ENCODE data around the gene HTRA3.

Gene HTRA3

DNA sequence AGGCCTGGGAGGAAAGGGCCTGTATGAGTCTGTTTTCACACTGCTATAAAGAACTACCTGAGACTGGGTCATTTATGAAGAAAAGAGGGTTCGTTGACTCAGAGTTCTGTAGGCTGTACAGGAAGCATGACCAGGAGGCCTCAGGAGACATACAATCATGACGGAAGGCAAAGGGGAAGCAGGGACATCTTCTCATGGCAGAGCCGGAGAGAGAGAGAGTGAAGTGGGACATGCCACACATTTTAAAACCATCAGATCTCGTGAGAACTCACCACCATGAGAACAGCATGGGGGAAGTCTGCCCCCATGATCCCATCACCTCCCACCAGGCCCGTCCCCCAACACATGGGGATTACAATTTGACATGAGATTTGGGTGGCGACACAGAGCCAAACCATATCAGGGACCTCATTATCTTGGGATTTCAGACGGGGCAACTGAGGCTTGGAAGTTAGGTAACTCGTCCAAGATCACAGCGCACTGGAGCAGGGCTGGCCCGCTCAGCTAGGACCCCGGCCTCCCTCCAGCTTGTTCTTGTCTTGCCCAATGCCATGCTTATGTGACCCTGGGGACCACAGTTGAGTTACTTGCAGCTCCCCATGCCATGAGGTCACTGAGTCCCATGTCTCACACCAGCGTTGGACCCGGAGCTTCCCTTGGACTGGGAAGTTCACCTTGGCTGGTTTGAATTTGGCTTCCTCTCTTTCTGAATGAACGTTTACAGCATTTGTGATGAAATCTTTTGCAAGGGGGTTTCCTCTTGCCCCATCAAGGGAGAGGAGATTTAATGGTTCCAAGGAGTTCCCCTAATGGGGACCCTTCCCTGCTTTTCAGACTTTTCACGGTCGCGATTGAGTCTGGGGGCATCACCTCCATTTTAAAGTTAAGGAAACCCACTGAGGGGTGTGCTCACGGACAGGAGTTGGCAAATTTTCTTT, 18.1 kb downstream of the HTRA3 start:
- TF ChIP-seq, protein P1, sequence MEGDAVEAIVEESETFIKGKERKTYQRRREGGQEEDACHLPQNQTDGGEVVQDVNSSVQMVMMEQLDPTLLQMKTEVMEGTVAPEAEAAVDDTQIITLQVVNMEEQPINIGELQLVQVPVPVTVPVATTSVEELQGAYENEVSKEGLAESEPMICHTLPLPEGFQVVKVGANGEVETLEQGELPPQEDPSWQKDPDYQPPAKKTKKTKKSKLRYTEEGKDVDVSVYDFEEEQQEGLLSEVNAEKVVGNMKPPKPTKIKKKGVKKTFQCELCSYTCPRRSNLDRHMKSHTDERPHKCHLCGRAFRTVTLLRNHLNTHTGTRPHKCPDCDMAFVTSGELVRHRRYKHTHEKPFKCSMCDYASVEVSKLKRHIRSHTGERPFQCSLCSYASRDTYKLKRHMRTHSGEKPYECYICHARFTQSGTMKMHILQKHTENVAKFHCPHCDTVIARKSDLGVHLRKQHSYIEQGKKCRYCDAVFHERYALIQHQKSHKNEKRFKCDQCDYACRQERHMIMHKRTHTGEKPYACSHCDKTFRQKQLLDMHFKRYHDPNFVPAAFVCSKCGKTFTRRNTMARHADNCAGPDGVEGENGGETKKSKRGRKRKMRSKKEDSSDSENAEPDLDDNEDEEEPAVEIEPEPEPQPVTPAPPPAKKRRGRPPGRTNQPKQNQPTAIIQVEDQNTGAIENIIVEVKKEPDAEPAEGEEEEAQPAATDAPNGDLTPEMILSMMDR (IDR thresholded peaks at IDR 0.05): no peak

- TF ChIP-seq, protein P1 (IDR thresholded peaks at IDR 0.05): no peak
These were observed 19.7 kb downstream of the HTRA3 start for GRCh38 chr4:8289151-8289750.

DNA sequence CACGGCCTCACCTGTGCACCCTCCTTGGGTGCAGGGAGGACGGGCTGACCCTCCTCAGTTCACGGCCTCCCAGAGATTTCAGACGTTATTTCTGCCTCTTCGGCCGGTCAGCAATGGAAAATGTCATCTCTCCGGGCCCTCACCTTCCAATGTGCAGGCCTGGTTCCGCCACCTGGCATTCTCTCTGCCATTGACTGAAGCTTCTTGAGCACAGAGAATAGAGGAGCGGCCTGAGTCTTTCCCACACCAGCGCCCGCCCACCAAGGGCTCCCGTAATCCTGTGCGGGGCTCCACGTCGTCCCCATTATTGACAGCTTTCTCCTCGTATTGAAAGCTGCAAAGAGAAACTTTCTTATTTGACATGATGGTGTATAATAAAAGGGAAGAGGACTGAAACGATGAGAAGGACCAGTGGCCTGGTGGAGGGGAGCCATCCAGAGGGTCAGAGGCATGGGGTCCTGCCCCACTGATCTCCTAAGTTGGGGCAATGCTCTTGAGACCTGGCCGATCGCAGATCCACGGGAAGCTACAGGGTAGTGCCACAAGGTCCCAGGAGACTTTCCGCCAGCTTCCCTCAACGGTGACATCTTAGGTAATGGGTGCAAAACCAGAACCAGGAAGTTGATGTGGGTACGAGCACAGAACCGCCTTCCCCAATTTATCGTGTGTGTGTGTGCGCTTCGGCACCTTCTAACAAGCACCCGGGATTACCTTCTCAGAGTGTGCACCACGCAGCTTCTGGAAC, 20.6 kb downstream of the HTRA3 start:
- TF ChIP-seq, protein P1 (IDR thresholded peaks at IDR 0.05): no peak

- TF ChIP-seq, protein P1 (IDR thresholded peaks at IDR 0.05): no peak
These were observed 21.1 kb downstream of the HTRA3 start for GRCh38 chr4:8290701-8290970.

GRCh38 chr4:8291036-8291682, 21.6 kb downstream of the HTRA3 start:
- TF ChIP-seq, protein P1 (IDR thresholded peaks at IDR 0.05): no peak

DNA sequence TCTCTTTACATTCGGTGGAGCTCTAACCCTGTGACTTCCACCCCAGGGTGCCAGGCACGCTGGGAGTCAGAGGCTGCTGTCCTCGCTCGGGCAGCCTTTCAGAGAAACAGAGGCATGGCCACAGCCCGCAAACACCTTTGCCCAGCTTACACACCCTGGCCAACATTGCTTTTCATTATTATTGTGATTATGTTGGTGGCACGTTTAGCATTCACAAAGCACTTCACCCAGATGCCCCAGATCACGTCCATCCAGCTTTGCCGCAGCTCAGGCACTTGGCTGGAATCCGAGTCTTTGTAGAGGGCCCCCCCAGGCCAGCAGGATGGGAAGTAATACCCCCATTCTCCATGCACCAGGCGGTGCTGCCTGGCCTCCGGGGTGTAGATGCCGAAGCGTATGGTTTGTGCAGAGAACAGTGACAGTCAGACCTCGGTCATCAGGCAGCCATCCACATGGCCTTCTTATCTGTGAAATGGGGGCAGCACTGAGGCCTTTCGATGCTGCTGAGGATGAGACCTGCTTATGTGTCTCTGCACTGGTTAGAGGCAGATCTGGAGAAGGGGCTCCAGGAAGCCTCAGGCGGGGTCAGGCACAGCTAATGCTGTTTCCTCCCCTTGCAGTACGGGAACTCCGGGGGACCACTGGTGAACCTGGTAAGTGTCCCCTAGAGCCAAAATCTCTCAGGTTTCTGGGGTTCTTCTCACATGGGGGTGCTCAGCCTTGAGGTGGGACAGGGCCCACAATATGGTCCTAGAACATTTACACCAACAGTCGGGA, 22.3 kb downstream of the HTRA3 start:
- TF ChIP-seq, protein P1 (IDR thresholded peaks at IDR 0.05): no peak
